GM21390 (cell line): ENCODE data around the gene FGD6.
"Not testable (repeated sequence)": the region's sequence is repeated elsewhere in the genome, so short reads cannot be mapped to it uniquely, and the experiment has no call there.

Experiments
- ATAC-seq: cut with Tn5 transposase; IDR thresholded peaks from one replicate; pipeline ENCODE4 v1.9.1; 2021; ENCODE audit not compliant: unreplicated experiment

FGD6 gene

GRCh38 chr12:95131589-95132340 lies 85.5 kb downstream of the FGD6 start:
- ATAC-seq, result no peak

- no peak for ATAC-seq
These were observed 87.2 kb downstream of the FGD6 start for GRCh38 chr12:95130096-95130495.

DNA sequence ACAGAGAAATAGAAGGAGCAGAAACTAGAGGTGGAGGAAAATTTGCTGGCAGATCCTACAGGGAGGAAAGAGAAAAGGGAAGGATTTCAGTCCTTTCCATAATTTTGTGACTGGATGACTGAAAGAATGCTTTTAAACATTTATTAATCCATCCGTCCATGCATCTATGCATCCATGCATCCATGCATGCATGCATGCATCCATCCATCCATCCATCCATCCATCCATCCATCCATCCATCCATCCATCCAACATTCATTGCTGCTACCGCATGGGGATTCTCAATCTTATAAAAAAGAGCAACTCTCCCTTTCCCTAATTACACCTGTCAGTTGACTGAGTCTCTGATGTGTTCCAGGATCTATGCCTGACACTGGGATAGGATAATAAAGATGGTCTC lies 88.2 kb downstream of the FGD6 start:
- no peak for ATAC-seq

DNA sequence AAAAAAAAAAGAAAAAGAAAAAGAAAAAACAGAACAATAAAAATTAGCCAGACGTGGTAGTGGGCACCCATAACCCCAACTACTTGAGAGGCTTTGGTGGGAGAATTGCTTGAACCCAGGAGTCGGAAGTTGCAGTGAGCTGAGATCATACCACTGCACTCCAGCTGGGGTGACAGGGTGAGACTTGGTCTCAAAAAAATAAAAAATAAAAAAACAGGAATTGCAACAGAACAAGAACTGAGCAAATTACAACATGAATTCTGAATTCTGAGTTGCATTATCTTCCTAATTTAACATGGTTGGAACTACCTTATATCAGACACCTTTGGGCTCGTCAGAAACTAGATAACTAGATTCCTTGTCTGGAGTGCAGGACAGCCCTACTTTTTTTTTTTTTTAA lies 90.5 kb downstream of the FGD6 start:
- no peak for ATAC-seq

- no peak for ATAC-seq
These were observed 91.2 kb downstream of the FGD6 start for GRCh38 chr12:95126076-95126475.

GRCh38 chr12:95124106-95124505 lies 93.2 kb downstream of the FGD6 start:
- ATAC-seq, result no peak

DNA sequence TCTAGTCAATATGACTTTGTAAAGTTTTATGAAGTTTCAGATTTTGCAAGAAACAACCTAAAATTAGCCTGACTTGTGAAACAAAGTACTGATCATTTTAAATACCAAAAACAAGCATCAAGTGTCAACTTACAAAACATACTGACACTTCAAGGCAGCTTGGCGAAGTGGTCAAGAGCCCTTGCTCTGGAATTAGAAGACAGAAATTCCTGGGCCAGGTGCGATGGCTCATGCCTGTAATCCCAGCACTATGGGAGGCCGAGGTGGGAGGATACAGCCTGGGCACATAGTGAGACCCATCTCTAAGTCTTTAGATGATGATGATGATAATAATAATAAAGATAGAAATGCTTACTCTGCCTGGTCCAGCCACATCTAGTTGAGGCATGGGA lies 98.5 kb downstream of the FGD6 start:
- ATAC-seq, result no peak

DNA sequence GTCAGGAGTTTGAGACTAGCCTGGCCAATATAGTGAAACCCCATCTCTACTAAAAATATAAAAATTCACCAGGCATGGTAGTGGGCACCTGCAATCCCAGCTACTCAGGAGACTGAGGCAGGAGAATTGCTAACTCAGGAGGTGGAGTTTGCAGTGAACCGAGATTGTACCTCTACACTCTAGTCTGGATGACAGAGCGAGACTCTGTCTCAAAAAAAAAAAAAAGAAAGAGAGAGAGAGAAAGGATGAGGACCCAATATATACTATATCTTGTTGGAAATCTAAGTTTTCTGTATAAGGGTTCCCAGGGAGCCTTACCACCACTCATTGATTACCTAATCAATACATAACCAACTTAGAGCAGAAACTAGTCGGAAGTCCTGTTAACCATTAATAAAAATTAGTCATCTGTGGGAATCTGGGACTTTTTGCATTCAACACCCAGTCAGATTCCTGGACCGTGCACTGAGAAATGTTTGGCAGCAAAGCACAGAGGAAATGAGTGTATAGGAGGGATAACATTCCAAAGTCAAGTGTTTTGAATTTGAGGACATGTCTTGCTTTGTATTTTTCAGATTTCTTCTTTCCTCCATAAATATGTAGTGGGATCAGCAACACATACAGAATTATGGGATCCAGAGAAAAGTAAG lies 99.0 kb downstream of the FGD6 start:
- ATAC-seq, result no peak

- ATAC-seq, result peak; percentile 82
These were observed 100.1 kb downstream of the FGD6 start for GRCh38 chr12:95117178-95117599.

DNA sequence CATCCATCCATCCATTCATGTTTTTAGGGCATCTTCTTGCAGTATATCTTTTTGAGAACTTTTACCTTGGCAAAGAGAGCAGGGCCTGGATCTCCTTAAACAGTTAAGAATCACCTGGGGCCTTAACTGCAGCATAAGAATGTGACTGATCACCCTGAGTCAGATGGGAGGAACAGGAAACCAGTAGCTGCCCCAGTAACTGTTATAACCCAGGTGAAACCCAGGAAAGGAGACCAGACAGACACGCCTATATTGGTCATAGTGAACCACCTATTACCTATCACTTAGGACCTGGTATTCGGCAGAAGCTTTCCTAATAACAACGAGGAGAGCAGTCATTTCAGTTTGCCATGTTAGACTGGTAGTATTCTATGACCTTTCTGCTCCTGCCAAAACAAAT lies 100.5 kb downstream of the FGD6 start:
- ATAC-seq, result peak; percentile 57

DNA sequence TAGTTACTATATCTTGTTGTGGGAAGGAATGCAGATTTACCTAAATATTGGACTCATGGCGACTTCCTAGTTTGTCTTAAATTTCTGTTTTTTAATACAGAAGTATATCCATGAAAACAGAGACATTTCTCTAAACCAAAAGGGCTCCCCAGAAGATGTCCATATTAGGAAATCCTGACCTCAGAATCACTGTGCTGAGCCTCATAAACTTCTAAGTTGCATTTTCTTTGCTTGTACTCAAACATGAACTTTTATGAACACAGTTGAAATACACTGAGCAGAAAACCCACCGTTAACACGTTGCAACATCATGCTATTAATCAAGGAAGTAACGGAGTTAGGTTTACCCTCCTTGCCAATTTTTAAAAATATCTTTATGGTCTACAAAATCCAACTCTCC lies 100.9 kb downstream of the FGD6 start:
- ATAC-seq, result no peak

DNA sequence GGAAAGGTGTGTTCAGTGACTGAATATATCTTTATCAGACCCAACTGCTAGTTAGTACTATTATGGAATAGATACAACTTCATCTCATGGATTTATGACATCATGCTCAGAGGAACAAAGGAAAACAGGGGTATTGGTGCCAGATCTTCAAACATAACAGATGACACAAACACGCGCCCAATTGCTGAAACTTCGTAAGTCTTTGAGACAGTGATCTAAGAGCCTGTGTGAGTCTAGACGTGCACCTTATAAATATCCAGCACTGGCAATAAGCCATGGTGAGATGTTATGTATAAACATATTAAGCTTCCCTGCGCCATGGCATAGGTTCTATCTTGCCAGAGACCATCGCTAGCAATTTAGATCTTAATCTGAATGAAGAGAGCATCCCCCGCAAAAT lies 101.6 kb downstream of the FGD6 start:
- ATAC-seq, result no peak

DNA sequence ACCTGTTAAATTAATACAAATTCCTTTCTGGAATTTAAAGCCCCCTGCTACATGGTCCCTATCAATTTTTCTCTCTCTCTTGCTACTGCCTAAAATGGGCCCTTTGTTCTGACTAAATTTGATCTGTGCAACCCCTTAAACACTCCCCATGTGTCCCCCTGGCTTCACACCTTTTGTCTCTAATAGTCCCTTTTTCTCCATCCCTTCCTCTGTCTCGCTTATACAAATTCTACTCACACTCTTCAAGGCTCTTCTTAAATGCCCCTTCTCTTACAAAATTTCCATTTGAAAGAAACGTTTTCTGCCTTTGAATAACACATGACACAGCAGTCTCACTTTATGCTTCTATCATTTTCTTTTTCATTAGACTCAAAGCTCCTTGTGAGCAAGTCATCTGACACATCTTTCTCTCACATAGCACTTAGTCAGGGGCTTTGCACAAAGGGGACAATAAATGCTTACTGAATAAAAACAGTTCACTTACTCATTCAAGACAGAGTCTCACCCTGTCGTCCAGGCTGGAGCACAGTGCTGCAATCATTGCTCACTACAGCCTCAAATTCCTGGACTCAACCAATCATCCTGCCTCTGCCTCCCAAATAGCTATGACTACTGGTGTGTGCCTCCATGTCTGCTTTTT lies 102.4 kb downstream of the FGD6 start:
- no peak for ATAC-seq

DNA sequence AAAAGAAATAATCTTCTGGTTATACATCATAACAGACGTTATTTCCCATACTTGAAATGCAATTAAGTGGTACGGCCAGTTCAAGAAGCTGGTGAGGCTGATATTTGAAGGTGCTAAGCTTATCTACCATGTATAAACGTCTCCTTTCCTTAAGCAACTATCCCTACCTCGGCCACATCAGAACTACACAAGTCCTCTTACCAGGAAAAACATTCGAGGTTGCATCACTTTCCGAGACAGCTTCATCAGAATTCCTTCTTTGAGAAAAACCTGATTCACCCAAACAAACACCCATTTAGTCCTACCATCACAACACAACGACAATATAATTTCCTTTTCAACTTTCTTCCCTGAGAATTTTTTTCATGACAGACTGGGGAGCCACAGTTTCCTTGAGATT lies 109.9 kb downstream of the FGD6 start:
- no peak for ATAC-seq

GRCh38 chr12:95105540-95105939 lies 111.7 kb downstream of the FGD6 start:
- no peak for ATAC-seq

DNA sequence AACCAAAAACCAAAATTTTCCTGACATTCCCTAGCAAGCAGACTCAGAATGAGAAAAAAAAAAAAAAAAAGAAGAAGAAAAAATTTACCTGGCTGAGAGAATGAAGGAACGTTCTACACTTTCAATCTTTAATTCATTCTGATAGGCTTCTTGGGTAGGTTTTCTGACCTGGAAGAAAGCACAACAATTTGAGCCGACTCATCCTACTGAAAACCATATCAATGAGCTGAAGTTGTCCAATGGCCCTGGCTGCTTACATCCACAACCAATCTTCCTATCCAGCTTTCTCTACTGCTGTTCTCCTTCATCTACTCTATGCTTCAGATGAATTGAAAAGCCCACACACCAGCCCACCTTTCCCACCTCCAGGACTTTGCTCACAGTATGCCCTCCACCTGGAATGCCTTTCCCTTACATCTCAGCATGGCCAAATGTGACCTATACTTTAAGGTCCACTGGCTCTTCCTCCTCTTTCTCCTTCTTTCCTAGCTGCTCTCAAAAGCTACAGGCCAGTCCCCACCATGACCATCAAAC lies 112.3 kb downstream of the FGD6 start:
- no peak for ATAC-seq

- ATAC-seq, result peak; percentile 96
These were observed 114.2 kb downstream of the FGD6 start for GRCh38 chr12:95102916-95103671.

DNA sequence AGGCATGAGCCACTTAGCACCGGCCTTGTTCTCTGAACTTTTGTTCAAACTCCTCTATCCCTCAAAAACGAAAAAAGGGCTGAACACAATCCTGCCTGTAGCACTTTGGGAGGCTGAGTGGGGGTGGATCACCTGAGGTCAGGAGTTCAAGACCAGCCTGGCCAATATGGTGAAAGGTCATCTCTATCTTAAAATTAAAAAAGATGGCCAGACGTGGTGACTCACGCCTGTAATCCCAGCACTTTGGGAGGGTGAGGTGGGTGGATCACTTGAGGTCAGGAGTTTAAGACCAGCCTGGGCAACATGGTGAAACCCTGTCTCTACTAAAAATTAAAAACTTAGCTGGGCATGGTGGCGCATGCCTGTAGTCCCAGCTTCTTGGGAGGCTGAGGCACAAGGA lies 115.3 kb downstream of the FGD6 start:
- ATAC-seq, result not testable (repeated sequence)

DNA sequence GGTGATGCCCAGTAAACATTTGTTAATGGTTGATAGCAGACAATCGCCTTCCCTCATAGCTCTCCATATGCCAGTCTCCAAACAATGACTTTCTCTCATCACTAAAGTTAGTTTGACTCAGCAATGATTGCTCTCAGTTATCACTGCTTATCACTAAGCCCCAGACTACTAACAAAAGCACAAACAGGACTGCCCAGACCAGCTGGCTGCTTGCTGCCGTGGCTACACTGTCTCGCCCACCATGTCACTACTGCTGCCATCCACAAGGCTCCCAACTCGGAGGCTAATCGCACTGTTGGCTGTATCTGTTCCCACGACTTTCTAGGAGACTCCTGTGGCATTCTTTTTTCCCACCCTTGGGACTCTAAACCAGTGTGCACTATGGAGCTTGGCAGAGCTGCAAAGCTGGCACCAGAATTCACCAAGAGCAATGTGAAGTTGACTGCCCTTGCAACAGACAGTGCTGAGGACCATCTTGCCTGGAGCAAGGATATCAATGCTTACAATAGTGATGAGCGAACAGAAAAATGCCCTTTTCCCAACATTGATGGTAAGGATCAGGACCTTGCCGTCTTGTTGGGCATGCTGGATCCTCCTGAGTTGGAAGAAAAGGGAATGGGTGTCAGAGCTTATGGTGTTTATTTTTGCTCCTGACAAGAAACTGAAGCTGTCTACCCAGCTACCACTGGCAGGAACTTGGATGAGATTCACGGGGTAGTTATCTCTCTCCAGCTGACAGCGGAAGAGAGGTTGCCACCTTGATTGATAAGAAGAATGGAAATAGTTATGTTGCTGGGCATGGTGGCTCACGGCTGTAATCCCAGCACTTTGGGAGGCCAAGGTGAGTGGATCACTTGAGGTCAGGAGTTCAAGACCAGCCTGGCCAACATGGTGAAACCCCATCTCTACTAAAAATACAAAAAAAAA lies 116.7 kb downstream of the FGD6 start:
- no peak for ATAC-seq

GRCh38 chr12:95099270-95099790 lies 117.9 kb downstream of the FGD6 start:
- no peak for ATAC-seq
